DMS114 treated with DMSO at 0.1 percent for 48 hours (cell line): ENCODE results near the gene IFNA14.
"Not testable (repeated sequence)": the region's sequence is repeated elsewhere in the genome, so short reads cannot be mapped to it uniquely, and the experiment has no call there.

Experiments
- DNase-seq: peaks from one replicate; lab custom pipeline; 2025; ENCODE audit not compliant: unreplicated experiment; lab: John Stamatoyannopoulos, UW

IFNA14 gene

DNA sequence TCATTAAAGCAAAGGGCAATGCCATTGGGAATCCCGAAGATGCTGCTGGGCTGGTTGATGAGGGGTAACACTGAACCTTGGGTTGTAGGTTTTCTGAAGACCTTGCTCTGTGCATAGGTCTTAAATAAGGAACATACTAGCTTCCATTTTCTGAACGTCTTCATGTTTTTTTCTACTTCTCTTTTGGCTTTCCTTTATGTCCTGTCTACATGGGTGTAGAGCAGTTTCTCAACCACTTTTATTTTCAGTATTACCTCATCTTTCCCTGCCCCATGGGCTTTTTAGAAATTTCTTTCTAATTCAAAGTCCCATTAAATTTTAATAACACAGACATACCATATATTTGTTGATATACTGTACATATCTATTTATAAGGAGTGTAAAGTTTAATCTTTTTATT lies at the start of gene IFNA14:
Gene IFNA14 (minus strand): TSS at position 95 of the 400 bp plus-strand sequence. CDS start 70 bp downstream, at position 25.
- DNase-seq: no peak

- no peak for DNase-seq
Measured at GRCh38 chr9:21287280-21287679, 47.5 kb upstream of the IFNA14 start.

DNA sequence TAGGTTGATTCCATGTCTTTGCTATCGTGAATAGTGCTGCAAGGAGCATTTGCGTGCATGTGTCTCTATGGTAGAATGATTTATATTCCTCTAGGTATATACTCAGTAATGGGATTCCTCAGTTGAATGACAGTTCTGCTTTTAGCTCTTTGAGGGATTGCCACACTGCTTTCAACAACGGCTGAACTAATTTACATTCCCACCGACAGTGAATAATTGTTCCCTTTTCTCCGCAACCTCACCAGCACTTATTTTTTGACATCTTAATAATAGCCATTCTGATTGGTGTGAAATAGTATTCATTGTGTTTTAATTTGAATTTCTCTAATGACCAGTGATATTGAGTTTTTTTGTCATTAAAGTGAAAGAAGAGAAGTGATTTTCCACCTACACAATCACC lies 46.9 kb upstream of the IFNA14 start:
- DNase-seq: no peak

- DNase-seq: no peak
Measured at GRCh38 chr9:21286099-21286498, 46.3 kb upstream of the IFNA14 start.

DNA sequence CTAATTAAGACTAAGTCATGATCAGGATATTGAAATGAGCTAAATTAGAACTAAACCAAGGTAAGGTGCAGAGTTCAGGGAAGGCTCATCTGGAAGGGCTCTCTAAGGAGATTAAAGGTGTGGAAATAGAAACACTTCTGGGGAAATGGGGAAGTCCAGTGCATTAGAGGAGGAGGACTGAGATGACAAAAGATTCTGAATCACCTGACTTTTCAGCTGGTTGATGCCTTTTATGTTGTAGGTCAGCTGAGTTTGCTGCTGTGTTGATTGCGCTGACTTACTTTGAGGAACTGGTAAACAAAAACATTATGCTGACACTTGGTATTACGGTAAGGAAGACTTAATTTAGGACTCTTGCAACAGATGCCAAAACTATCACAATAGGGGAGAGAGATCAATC lies 41.5 kb upstream of the IFNA14 start:
- no peak for DNase-seq

GRCh38 chr9:21268347-21268657 lies 28.5 kb upstream of the IFNA14 start:
- DNase-seq: no peak

DNA sequence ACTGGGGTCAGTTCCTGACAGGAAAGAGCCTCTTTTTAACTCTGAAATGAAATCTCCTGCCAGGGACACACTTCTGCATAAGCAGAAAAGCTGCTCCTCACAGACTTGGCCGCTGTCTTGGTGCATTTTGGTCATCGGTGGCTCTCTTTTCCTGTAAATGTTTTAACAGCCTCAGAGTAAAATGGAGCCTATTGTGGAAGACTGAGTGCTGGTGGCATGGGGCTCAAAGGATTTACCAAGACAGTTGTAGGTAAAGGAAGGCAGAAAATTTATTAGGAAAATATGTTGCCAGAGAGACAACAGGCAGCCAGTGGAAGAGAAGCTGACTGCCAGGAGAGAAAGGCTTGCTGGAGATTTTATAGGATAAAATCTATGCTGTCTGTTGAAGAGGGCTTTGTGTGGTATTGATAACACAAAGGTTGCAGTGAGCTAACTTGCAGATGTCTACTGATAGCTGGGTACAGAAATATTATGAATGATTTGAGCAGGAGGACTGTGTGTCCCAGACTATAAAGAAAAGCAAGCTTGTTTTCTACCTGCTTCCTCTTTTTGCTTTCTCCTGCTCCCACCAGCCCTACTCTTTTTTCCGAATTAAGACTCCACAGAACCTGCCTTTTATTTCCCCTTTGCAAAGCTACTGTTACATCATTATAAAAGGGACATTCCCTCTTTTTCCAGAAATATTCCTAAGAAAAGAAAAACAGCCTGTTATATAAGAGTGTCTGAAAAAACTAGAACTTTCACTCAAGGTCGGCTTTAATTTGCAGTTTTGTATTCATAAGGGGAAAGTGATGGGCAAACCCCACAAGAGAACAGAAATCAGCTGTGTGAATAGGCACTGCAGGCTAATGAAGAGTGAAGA lies 27.9 kb upstream of the IFNA14 start:
- no peak for DNase-seq

- no peak for DNase-seq
Measured at GRCh38 chr9:21266733-21267484, 27.1 kb upstream of the IFNA14 start.

- no peak for DNase-seq
Measured at GRCh38 chr9:21265421-21266189, 25.8 kb upstream of the IFNA14 start.

GRCh38 chr9:21255538-21256212 lies 15.9 kb upstream of the IFNA14 start:
- no peak for DNase-seq

DNA sequence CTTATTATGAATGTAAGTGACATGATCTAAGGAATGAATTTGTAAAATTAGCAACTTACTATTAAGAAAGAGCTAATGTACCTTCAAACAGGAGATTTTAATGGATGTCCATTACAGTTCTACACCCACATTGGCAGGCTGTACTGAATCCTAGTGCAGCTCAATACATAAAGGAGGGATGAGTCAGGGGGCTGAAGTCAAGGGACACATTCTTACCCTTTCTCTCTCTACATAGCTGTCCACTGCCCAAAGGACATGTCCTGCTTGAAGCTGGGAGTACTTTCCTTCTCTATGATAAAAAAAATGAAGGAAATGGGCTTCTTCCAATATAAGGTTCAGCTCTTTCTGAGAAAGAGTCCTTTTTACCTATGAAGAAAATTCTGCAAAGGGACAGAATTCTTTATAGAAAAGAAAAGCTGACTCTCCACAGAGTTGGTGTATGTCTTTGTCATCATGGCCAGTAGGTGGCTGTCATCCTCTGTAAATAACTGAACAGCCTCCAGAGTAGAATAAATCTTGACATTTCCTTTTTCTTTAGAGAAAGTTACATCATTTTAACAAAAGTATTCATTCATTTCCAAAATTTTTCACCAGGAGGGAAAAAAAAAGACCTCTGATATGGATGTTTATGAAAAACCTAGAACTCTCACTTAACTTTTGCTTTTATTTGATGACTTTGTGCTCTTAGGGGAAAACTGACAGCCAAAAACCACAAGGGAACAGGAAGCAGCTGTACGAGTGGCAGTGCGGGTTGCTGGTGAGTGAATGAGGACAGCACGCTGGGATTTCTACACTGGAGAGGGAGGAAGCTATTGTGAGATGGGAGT lies 13.1 kb upstream of the IFNA14 start:
- DNase-seq: peak; percentile 14

DNA sequence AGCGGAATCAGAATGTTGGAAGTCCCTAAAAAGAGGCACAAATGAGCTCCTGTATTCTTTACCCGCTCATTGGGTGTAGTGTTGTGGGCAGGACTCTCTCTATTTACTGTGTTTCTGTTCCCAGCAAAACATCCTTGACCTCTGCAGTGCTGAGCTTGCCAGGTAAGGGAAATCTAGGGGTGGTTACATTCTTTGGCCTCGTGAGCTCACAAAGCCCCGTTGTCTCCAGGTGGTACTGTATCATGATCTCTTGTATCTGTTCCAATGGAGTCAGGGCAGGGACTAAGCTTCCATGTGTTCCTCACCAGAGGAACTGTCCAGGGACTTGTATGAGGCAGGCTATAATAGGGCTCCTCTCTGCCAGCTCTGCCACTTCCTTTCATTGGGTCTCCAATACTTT lies 11.8 kb upstream of the IFNA14 start:
- no peak for DNase-seq

DNA sequence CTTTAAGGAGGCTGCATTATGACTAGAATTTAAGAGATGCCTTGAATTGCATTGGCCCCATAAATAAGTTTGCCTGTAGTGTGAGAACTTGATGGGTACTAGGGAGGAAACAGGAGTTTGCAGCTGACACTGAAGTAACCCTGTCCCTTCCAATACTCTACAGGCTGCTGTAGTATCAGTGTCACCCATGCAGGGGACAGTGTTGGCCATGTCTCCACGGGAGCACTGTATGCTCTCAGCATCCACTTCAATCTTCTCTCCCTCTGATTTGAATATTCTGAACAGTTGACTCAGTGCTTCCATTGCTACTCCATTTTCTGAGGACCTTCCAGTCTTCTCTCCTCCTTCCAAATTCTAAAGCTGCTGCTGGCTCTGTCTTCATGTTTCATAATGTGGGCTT lies 11.4 kb upstream of the IFNA14 start:
- DNase-seq: no peak

DNA sequence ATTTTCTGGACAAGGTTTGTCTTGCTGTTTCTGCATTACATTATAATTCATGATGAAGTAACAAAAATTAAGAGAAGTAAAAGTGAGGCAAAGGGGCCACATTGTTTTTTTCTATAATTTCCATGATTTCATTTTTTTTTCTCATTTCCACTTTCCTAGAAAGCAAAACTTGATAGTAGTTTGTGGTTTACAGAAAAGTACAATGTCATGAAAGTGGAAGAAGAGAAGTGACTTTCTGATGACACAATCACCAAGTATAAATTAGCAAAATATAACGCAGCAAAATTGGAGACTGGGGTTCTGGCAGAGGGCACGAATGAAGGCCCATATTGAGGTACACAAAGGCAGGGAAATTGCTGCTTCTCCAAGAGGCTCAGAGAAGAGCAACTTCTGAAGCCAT lies 5.0 kb upstream of the IFNA14 start:
- no peak for DNase-seq

DNA sequence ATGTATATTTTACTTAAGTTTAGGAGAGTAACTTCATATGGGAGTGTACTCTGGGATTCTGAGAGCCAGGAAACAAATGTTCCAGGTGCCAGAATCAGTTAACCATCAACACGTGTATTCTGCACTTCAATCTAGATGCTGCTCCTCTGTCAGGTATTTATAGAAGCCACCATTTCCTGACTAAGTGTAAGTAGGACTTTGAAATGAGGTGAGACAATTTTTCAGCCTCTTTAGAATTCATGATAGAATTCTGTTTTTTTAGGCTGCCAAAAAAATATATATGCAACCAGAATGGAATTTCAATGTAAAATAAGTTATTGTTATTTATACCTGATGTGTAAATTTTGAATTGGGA lies 3.5 kb downstream of the IFNA14 start:
- DNase-seq: not testable (repeated sequence)

DNA sequence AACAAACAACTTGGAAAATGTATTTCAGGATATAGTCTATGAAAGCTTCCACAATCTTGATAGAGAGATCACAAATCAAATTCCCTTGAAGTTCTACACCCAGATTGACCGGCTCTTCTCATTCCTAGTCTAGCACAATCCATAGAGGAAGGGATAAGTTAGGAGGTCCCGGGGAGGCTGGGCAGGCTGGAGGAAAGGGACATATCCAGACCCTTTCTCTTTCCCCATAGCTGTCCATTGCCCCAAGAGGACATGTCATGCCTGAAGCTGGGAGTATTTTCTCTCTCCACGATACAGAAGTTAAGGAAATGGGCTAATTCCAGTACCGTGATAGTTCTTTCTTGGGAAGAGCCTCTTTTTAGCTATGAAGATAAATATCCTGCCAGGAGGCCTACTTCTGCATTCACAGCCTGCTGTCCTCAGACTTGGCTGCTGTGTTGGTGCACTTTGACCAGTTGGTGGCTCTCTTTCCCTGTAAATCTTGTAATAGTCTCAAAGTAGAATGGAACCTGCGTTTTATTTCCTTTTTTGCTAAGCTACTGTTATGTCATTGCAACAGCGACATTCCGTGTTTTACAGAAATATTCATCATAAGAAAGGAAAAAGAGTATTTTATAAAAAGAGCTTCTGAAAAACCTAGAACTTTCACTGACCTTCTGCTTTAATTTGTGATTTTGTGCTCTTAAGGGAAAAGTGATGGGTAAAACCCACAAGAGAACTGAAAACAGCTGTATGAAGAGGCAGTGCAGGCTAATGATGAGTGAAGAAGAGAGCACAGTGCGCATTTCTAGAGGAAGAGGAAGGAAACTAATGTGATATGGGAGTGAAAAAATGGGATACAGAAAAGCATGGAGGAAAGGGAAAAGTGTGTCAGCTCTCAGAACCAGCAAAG lies 4.1 kb downstream of the IFNA14 start:
- DNase-seq: peak; percentile 21

DNA sequence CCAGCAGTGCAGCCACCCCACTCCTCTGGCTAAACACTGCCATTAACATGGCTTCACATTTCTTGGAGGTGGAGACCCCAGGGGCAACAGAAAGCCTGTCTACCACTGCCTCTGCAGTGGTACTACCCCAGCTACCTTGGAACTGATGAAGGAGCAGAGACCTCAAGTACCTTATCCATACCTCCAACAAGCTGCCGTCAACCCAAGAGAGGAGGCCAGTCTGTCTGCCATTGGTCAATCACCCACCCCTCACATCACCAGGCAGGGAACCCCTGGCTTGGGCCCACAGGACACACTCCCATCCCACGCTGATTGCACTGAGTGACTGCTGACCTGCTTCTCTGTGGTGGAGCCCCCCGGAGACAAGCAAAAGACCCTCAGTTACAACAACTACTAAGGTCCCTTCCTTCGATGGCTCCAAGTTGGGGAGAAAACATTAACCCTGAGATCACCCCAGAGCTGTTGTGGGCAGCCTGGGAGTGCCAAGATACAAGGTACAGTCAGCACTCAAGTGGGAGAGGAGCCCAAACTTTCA lies 5.6 kb downstream of the IFNA14 start:
- no peak for DNase-seq

- no peak for DNase-seq
Measured at GRCh38 chr9:21233258-21233657, 6.5 kb downstream of the IFNA14 start.

- DNase-seq: no peak
Measured at GRCh38 chr9:21228122-21228521, 11.7 kb downstream of the IFNA14 start, which contains the start of gene IFNA17. Gene IFNA17, minus strand, starts transcription at chr9:21228222. Its CDS starts 49 bp downstream, at chr9:21228173.
